SK-N-MC (cell line): ENCODE data around the gene POLK.

ENCODE experiments used
- DNase-seq: peaks from one replicate; pipeline ENCODE4 v3.0.0-alpha.2; 2011; ENCODE audit warnings: low read depth, low spot score
- H3K27ac ChIP-seq: fragments of 200-600 bp; sonication (generic); 2 replicates; pipeline ENCODE4 v1.5.1; 2016; ENCODE audit warnings: mixed run types
- H3K36me3 ChIP-seq: fragments of 200-600 bp; sonication (generic); 2 replicates; pipeline ENCODE4 v1.6.1; 2017; ENCODE audit warnings: antibody characterized with exemption, low read length, mixed read lengths; ENCODE audit not compliant: insufficient read depth
- H3K4me3 ChIP-seq: fragments of 200-600 bp; sonication (generic); 2 replicates; pipeline ENCODE4 v1.5.1; 2016
- H3K9ac ChIP-seq: fragments of 200-600 bp; sonication (generic); 2 replicates; pipeline ENCODE4 v1.8.0; 2017; ENCODE audit warnings: mixed run types, mixed read lengths; ENCODE audit not compliant: insufficient read length
- H3K9me3 ChIP-seq: fragments of 200-600 bp; sonication (generic); 2 replicates; pipeline ENCODE4 v1.6.1; 2017; ENCODE audit warnings: low read depth, mild to moderate bottlenecking, antibody characterized with exemption, low read length, moderate library complexity, mixed read lengths
- EZH2 ChIP-seq: fragments of 200-600 bp; sonication (generic); IDR thresholded peaks from one replicate; pipeline ENCODE4 v1.6.1; 2017; ENCODE audit warnings: antibody characterized with exemption
- FOXP2 ChIP-seq: optimal IDR thresholded peaks from 2 replicates; pipeline ENCODE3; 2011; ENCODE audit warnings: mild to moderate bottlenecking, moderate library complexity; ENCODE audit not compliant: insufficient read depth; ENCODE audit errors: extremely low read length, control extremely low read depth
- POLR2AphosphoS5 ChIP-seq: IDR thresholded peaks from 2 replicates; pipeline ENCODE4 v1.6.1; 2012; ENCODE audit warnings: mild to moderate bottlenecking, low read depth, low read length, borderline replicate concordance

Gene POLK

DNA sequence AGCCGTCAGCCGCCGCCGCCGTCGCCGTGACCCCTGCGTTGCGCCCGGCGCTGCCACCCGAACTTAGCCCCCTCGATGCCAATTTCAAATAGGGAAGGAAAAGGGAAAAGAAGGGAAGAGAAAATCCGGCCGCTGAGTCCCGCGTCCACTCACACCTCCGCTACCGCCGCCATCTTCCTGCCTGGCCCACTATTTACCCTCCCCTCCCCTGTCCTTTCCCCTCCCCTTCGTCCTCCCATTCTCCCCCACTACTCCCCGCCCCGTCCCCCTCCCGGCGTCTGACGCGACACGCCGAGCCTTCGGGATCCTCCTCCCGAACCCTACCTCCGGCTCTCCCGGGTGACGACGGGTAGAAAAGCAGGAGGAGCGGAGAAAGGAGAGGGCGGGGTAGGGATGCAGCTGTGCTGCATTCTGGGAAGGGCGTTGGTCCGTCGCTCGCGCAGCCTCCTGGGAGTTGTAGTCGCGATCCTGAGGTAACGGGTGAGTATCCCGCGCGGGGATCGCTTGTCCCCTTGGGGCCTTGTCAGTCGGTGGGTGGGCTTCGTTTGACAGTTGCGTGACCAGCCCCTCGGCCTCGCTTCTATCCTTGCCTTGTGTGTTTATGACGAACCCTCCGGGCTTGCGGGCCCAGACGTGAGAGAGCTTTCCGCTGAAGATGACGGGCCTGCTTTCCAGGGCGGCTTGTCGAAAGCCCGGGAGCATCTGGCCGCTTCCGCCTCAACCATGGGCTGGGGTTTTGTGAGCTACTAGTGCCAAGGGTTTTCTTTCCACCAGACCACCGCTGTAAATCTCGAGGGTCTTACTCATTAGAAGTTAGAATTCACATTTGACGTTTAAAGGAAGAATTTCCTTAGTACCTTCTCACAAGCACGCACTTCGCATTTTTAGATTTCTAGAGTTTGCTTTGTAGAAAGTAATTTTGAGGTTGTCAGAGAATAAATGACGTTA lies at the start of gene POLK, which contains the start of gene CERT1:
POLK (plus strand) TSS at position 457 of the 948 bp plus-strand sequence.
CERT1 (minus strand) TSS at position 195 of the 948 bp plus-strand sequence. CDS start 422 bp downstream, outside the sequence.
- TF ChIP-seq POLR2AphosphoS5 (peak; percentile 83), EZH2 (no peak), FOXP2 (peak; percentile 54)
- peak; percentile 84 for DNase-seq
- peak within 1 kb of the TSS; percentile 98 for H3K4me3 ChIP-seq
- peak within 1 kb of the TSS; percentile 95 for H3K9ac ChIP-seq
- peak within 1 kb of the TSS; percentile 74 for H3K27ac ChIP-seq
- H3K9me3 ChIP-seq, result no peaks in the 10 kb centered on the region
- peaks cover 14% of the 10 kb centered on the region for H3K36me3 ChIP-seq

DNA sequence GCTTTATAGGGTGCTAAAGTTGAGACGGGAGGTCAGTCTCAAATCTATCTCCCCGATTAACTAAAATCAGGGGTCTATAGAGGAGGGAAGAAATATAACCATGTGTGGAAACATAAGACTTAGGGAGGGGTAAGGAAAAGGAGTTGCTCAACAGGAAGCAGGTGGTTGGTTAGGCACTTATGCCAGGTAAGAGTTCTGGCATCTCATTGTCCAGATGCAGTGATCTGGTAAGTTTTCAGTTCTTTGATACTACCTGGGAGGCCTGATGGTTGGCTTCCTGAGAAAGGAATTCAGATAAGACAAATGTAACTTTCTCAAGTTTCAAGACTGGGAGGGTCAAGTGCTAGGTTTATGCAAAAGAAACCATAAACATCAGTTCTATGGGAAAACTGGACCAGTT lies 48.0 kb upstream of the POLK start:
- H3K36me3 ChIP-seq, result no peaks in the 10 kb centered on the region
- H3K9me3 ChIP-seq, result no peaks in the 10 kb centered on the region
- H3K27ac ChIP-seq, result no peak overlapping the region
- no peak for DNase-seq
- no peak for TF ChIP-seq EZH2
- TF ChIP-seq POLR2AphosphoS5, result no peak
- TF ChIP-seq FOXP2, result no peak
- H3K4me3 ChIP-seq, result no peak overlapping the region
- no peak overlapping the region for H3K9ac ChIP-seq

DNA sequence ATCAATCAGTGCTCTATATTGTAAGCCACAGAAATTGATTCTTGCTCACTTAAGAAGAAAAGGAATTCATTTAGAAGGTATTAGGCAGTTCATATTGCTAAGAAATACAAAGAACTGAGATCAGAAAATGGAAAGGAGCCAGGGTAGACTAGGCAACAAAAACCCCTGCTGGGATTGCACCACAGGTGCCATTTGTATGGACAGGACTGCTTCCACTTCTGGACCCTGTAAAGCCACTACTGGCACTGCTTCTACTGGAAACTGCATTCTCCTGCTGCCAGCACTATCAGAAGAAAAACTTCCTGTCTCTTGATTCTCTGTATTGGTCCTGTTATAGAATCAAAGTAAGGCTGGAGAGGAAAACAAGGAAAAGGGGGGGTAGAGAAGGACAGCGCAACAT lies 46.2 kb upstream of the POLK start:
- DNase-seq, result no peak
- H3K9me3 ChIP-seq, result no peaks in the 10 kb centered on the region
- no peaks in the 10 kb centered on the region for H3K36me3 ChIP-seq
- H3K27ac ChIP-seq, result no peak overlapping the region
- no peak overlapping the region for H3K9ac ChIP-seq
- no peak overlapping the region for H3K4me3 ChIP-seq
- TF ChIP-seq EZH2, result no peak
- no peak for TF ChIP-seq POLR2AphosphoS5
- no peak for TF ChIP-seq FOXP2

DNA sequence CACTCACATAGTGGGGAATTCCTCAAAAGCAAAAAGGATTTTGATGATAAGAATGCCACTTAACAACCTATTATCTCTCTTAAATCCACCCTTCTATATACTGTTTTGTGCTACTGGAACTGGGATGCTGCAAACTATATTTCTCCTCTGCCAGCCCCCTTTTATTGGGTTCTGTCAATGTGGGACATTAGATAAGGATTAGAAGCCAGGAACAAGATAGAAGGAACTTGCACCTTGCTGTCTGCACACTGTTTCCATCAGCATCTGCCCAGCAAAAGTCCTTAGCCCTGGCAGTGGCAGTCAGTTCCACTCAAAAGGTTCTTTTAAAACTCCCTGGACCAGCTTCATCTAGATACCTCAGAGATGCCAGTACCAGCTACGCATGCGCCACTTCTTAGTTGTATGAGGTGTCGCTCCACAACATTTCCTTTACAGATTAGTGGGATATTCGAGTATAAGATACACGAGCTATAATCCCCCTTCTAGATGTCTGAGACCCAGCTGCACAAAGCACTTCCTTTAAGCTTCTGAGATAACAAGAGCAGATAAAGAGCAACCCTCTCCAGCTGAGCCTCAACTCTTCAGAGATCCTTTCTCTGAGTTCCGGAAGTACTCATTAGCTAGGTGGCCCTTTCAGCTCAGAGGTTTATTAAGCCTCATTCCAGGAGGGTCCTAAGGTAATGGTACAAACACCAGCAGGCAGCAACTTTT lies 45.5 kb upstream of the POLK start:
- DNase-seq, result no peak
- Histone ChIP-seq H3K9me3 (no peaks in the 10 kb centered on the region), H3K27ac (no peak overlapping the region), H3K4me3 (no peak overlapping the region), H3K9ac (no peak overlapping the region), H3K36me3 (no peaks in the 10 kb centered on the region)
- TF ChIP-seq POLR2AphosphoS5 (no peak), EZH2 (no peak), FOXP2 (no peak)

DNA sequence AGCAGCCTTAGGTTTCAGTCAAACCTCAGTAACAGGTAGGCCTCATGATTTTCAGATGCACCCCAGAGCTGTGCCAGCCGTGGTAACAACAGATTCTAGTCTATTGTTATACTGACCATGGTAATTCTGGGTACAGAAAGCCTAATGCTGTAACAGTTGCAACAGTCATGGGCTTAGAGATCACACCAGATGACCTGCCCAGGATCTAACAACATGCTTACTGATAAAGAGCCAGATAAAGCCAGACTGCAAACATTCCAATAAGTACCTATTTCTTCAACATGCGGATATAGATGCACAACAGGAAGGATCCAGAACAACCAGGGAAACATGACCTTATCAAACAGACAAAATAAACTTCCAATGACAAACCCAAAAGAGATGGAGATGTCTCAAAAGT lies 43.1 kb upstream of the POLK start:
- Histone ChIP-seq H3K9ac (no peak overlapping the region), H3K27ac (no peak overlapping the region), H3K4me3 (no peak overlapping the region), H3K36me3 (no peaks in the 10 kb centered on the region), H3K9me3 (no peaks in the 10 kb centered on the region)
- no peak for DNase-seq
- no peak for TF ChIP-seq EZH2
- no peak for TF ChIP-seq POLR2AphosphoS5
- TF ChIP-seq FOXP2, result no peak

- H3K9ac ChIP-seq, result no peak overlapping the region
- TF ChIP-seq EZH2 (no peak), FOXP2 (no peak), POLR2AphosphoS5 (no peak)
- H3K27ac ChIP-seq, result no peak overlapping the region
- no peaks in the 10 kb centered on the region for H3K9me3 ChIP-seq
- DNase-seq, result no peak
- no peaks in the 10 kb centered on the region for H3K36me3 ChIP-seq
- no peak overlapping the region for H3K4me3 ChIP-seq
Measured at GRCh38 chr5:75469017-75469416, 42.7 kb upstream of the POLK start.

DNA sequence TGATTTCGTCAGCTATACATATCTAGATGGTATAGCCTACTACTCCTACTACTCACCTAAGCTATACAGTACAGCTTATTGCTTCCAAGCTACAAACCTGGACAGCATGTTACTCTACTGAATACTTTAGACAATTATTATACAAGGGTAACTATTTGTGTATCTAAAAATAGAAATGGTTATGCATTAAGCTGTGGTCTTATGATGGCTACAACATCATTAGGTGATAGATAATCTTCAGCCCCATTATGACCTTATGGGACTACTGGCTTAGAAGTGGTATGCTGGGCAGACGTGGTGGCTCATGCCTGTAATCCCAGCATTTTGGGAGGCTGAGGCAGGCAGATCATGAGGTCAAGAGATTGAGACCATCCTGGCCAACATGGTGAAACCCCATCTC lies 40.5 kb upstream of the POLK start:
- H3K9me3 ChIP-seq, result no peaks in the 10 kb centered on the region
- H3K36me3 ChIP-seq, result no peaks in the 10 kb centered on the region
- H3K4me3 ChIP-seq, result no peak overlapping the region
- no peak overlapping the region for H3K27ac ChIP-seq
- H3K9ac ChIP-seq, result no peak overlapping the region
- TF ChIP-seq FOXP2 (no peak), EZH2 (no peak), POLR2AphosphoS5 (no peak)
- DNase-seq, result no peak

DNA sequence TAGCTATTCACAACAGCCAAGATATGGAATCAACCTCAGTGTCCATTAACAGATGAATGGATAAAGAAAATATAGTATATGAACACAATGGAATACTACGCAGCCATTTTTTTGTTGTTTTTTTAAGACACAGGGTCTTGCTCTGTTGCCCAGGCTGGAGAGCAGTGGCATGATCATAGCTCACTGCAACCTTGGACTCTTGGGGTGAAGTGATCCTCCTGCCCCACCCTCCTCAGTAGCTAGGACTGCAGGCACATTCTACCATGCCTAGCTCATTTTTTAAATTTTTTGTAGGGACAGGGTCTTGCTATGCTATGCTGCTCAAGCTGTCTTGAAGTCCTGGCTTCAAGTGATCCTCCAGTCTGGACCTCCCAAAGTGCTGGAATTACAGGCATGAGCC lies 38.7 kb upstream of the POLK start:
- TF ChIP-seq POLR2AphosphoS5 (no peak), FOXP2 (no peak), EZH2 (no peak)
- Histone ChIP-seq H3K9ac (no peak overlapping the region), H3K27ac (no peak overlapping the region), H3K36me3 (no peaks in the 10 kb centered on the region), H3K4me3 (no peak overlapping the region), H3K9me3 (no peaks in the 10 kb centered on the region)
- no peak for DNase-seq
